HG03139 (cell line): ENCODE results near the gene GRB10.

Source experiments
- ATAC-seq: cut with Tn5 transposase; IDR thresholded peaks from one replicate; pipeline ENCODE4 v1.9.1; 2021; ENCODE audit not compliant: unreplicated experiment

The GRB10 gene

GRCh38 chr7:50803359-50804337, 21.0 kb upstream of the GRB10 start:
- no peak for ATAC-seq

- ATAC-seq = no peak
These were observed 19.2 kb upstream of the GRB10 start for GRCh38 chr7:50801907-50802306.

GRCh38 chr7:50799873-50800272, 17.2 kb upstream of the GRB10 start:
- ATAC-seq = no peak

GRCh38 chr7:50798126-50798525, 15.4 kb upstream of the GRB10 start:
- no peak for ATAC-seq

GRCh38 chr7:50795831-50796230, 13.1 kb upstream of the GRB10 start:
- no peak for ATAC-seq

- no peak for ATAC-seq
These were observed 12.6 kb upstream of the GRB10 start for GRCh38 chr7:50795253-50795652.

- ATAC-seq = no peak
These were observed 11.4 kb upstream of the GRB10 start for GRCh38 chr7:50793947-50794570.

- no peak for ATAC-seq
These were observed 10.6 kb upstream of the GRB10 start for GRCh38 chr7:50793120-50793946.

GRCh38 chr7:50792342-50793119, 9.8 kb upstream of the GRB10 start:
- no peak for ATAC-seq

GRCh38 chr7:50791938-50792341, 9.2 kb upstream of the GRB10 start:
- ATAC-seq = no peak

- ATAC-seq = no peak
These were observed 8.8 kb upstream of the GRB10 start for GRCh38 chr7:50791363-50791937.

GRCh38 chr7:50790381-50790780, 7.7 kb upstream of the GRB10 start:
- ATAC-seq = no peak

GRCh38 chr7:50788382-50788781, 5.7 kb upstream of the GRB10 start:
- no peak for ATAC-seq

- ATAC-seq = no peak
These were observed 5.1 kb upstream of the GRB10 start for GRCh38 chr7:50787825-50788224.

- ATAC-seq = no peak
These were observed 2.6 kb upstream of the GRB10 start for GRCh38 chr7:50785346-50785745.

GRCh38 chr7:50783801-50784507, 1.3 kb upstream of the GRB10 start:
- ATAC-seq = no peak

- no peak for ATAC-seq
These were observed 607 bp upstream of the GRB10 start for GRCh38 chr7:50783303-50783702.

- no peak for ATAC-seq
These were observed 1.1 kb downstream of the GRB10 start for GRCh38 chr7:50781381-50782293.

GRCh38 chr7:50780436-50780835, 2.3 kb downstream of the GRB10 start:
- no peak for ATAC-seq
